SK-N-MC (cell line): ENCODE results near the gene IGF1R.

Source experiments
- DNase-seq: peaks from one replicate; pipeline ENCODE4 v3.0.0-alpha.2; 2011; ENCODE audit warnings: low read depth, low spot score
- H3K27ac ChIP-seq: fragments of 200-600 bp; sonication (generic); 2 replicates; pipeline ENCODE4 v1.5.1; 2016; ENCODE audit warnings: mixed run types
- H3K36me3 ChIP-seq: fragments of 200-600 bp; sonication (generic); 2 replicates; pipeline ENCODE4 v1.6.1; 2017; ENCODE audit warnings: antibody characterized with exemption, low read length, mixed read lengths; ENCODE audit not compliant: insufficient read depth
- H3K4me3 ChIP-seq: fragments of 200-600 bp; sonication (generic); 2 replicates; pipeline ENCODE4 v1.5.1; 2016
- H3K9ac ChIP-seq: fragments of 200-600 bp; sonication (generic); 2 replicates; pipeline ENCODE4 v1.8.0; 2017; ENCODE audit warnings: mixed run types, mixed read lengths; ENCODE audit not compliant: insufficient read length
- H3K9me3 ChIP-seq: fragments of 200-600 bp; sonication (generic); 2 replicates; pipeline ENCODE4 v1.6.1; 2017; ENCODE audit warnings: low read depth, mild to moderate bottlenecking, antibody characterized with exemption, low read length, moderate library complexity, mixed read lengths
- EZH2 ChIP-seq: fragments of 200-600 bp; sonication (generic); IDR thresholded peaks from one replicate; pipeline ENCODE4 v1.6.1; 2017; ENCODE audit warnings: antibody characterized with exemption
- FOXP2 ChIP-seq: optimal IDR thresholded peaks from 2 replicates; pipeline ENCODE3; 2011; ENCODE audit warnings: mild to moderate bottlenecking, moderate library complexity; ENCODE audit not compliant: insufficient read depth; ENCODE audit errors: extremely low read length, control extremely low read depth
- POLR2AphosphoS5 ChIP-seq: IDR thresholded peaks from 2 replicates; pipeline ENCODE4 v1.6.1; 2012; ENCODE audit warnings: mild to moderate bottlenecking, low read depth, low read length, borderline replicate concordance

The IGF1R gene

DNA sequence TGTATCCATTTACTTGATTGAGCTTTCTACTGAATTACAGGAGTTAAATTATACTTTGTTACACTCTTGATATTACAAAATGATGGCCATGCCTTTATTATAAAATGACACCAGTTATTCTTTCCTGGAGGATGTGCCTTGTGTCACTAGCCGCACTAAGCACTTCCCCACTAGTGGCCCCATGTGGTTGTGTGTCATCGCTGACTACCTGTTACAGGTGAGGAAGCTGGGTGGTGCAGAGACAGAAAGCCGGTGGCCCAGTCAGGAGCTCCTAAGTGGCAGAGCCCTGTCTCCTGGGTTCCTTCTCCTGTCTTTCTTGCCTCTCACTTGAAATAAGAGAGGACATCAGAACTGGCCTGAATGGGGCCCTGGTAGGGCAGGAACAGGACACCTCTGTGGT lies 96.8 kb downstream of the IGF1R start:
- Histone ChIP-seq H3K27ac (no peak overlapping the region), H3K9me3 (no peaks in the 10 kb centered on the region), H3K36me3 (no peaks in the 10 kb centered on the region), H3K9ac (no peak overlapping the region), H3K4me3 (no peak overlapping the region)
- TF ChIP-seq FOXP2 (no peak), POLR2AphosphoS5 (no peak), EZH2 (no peak)
- no peak for DNase-seq

DNA sequence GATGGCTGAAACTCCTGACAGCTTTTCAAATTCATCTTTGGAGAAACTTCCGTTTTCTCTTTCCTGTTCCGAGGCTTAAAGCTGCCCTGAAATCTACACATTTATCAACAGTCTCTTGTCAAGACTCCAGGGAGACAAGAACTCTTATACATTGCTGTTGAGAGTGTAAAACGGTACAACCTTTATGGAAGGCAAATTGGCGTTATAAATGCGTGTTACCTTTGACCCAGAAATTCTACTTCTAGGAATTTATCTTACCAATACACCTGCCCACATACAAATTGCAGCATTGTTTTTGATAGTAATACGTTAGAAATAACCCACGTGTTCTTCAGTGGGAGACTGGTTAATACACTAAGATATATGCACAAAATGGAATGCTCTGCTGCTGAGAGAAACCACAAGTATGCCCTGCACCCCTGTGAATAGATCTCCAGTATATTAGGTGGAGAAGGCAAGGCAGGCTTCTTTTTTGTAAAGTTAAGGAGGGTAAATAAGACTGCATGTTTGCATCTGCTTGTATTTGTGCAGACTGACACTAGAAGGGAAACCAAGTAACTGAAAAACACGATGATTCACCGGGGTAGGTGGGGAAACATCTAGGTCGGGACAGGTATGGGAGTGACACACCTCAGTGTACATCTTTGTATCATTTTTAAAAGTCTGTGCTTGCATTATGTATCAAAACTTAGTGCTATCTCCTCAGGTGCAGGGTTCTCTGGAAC lies 97.5 kb downstream of the IGF1R start:
- DNase-seq, result no peak
- Histone ChIP-seq H3K36me3 (no peaks in the 10 kb centered on the region), H3K27ac (no peak overlapping the region), H3K9ac (no peak overlapping the region), H3K9me3 (no peaks in the 10 kb centered on the region), H3K4me3 (no peak overlapping the region)
- TF ChIP-seq POLR2AphosphoS5 (no peak), FOXP2 (no peak), EZH2 (no peak)

DNA sequence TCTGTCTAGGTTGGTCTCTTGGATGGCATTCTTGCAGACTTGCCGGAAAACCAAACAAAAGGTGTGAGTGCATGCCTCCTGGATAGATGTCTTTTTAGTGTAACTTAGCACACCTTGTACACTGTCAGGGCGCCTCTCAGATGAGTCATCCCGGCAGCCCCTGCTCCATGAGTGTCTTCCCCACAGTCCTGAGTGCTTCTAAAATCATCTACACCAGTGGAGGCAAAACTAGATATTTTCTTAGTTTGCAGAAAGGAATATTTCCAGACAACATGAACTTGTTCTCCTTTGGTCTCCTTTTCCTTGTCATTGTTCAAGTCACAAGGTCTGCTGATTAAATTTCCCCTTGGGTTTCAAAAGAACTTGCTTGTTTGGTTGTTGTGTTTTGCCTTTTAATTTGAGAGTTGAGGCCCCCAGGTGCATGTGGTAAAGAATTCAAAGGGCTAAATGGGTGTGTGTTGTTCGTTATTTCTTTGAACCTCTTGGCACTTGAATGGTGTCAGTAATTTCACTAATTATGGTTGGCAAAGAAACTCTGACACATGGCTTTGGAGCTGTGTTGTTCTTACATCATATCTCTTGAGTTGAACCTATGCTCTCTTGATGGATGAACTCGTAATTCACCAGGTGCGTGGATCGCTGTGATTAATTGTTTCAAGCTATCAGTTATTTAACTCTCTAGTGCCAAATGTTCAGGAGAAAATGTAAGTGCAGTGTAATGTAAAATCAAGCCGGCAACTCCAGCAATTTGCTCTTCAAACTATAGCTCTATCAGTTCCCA lies 98.2 kb downstream of the IGF1R start:
- Histone ChIP-seq H3K9me3 (no peaks in the 10 kb centered on the region), H3K36me3 (no peaks in the 10 kb centered on the region), H3K4me3 (no peak overlapping the region), H3K9ac (no peak overlapping the region), H3K27ac (no peak overlapping the region)
- TF ChIP-seq FOXP2 (no peak), POLR2AphosphoS5 (no peak), EZH2 (no peak)
- no peak for DNase-seq

DNA sequence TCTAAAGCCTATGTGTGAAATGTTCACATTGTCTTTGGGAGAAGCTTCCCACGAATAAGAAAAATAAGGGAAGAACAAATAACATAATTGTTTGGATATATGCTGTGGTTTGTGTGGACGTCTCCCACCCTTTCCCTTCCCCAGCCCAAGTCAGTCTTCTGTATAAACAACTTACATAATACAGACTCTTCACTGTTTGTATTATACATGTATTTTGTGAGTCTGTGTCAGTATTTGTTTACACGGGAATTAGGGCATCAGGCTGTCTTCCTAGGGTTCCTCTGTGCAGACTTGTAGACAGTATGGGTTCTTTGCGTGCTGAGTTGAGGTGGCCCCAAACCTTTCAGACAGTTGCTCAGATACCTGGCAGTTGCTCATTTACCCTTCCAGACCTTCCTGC lies 103.4 kb downstream of the IGF1R start:
- Histone ChIP-seq H3K9ac (no peak overlapping the region), H3K27ac (no peak overlapping the region), H3K9me3 (no peaks in the 10 kb centered on the region), H3K36me3 (no peaks in the 10 kb centered on the region), H3K4me3 (no peak overlapping the region)
- TF ChIP-seq POLR2AphosphoS5 (no peak), FOXP2 (no peak), EZH2 (no peak)
- DNase-seq, result no peak

DNA sequence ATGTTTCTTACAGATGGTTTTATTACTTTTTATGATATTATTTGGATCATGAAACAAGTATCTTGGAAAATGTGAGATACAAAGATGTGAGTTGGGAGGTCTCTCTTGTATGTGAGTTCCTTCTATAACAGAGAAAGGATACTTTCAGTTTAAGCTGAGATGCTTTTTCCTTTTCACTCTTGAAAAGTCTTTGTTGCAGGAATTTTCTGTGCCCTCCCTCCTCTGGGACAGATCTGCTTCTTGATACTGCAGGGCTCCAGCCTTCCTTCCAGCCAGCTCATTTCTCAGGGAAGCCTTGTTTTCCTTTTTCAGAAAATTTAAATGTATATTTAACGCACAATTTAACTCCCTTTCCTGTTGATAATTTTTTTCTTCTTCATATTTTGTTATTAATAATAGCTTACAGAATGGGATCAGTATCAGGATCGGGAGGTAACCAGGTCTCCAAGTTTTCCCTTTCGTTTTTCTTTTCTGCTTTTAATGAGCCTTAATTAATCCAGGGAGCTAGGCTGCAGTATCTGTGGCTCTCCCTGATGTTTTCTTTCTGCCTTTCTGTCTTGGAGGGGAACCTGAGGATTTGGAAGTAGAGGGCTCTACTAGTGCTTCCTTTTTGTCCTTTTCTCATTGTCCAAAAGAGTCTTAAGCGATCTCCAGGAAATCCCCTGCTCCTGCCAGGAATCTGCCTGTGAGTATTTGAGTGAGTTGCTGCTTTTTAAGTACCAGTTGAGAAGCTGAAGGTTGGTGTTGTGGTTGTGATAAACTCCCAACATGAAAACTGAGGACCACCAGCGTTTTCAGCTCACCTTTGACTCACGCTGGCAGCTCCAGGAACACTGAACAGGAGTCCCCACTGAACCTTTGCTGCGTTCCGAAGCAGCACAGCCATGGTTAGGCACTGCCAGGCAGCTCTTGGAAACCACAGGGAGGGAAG lies 105.7 kb downstream of the IGF1R start:
- no peak for TF ChIP-seq POLR2AphosphoS5
- no peak for TF ChIP-seq EZH2
- no peak for TF ChIP-seq FOXP2
- no peak for DNase-seq
- H3K9me3 ChIP-seq, result no peaks in the 10 kb centered on the region
- H3K4me3 ChIP-seq, result peak overlapping the region; percentile 36
- H3K9ac ChIP-seq, result peak overlapping the region; percentile 28
- H3K36me3 ChIP-seq, result no peaks in the 10 kb centered on the region
- H3K27ac ChIP-seq, result no peak overlapping the region

DNA sequence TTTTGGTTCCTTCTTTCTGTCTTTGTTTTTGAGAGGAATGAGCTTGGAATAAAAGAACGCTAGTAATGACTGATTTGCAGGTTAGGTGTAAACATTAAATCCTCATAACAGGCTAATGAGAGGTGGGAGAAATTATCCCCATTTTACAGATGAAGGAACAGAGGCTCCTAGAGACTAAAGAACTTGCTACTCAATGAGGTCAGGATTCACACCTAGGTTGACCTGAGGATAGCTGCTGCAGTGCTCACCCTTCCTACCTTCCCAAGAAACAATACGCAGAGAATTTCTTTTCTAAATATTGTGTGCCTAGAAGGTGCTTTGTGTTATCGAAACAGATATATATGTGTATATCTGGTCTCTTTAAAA lies 106.3 kb downstream of the IGF1R start:
- Histone ChIP-seq H3K9ac (no peak overlapping the region), H3K9me3 (no peaks in the 10 kb centered on the region), H3K36me3 (no peaks in the 10 kb centered on the region), H3K4me3 (no peak overlapping the region), H3K27ac (no peak overlapping the region)
- no peak for DNase-seq
- TF ChIP-seq FOXP2, result no peak
- TF ChIP-seq EZH2, result no peak
- no peak for TF ChIP-seq POLR2AphosphoS5

DNA sequence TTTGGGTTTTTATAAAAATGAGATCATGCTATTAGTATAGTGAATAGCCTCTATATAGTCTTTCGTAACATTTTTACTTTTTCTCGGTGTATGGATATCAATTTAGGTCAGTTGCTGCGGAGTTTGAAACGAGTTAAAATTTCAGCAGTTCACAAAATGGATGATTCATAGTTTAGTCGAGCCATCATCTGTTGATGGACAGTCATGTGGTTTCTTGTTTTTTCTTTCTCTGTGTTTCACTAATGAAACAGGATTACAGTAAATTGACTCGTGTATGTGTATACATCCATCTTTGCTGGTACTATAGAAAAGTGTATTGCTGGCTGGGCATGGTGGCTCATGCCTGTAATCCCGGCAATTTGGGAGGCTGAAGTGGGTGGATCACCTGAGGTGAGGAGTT lies 106.8 kb downstream of the IGF1R start:
- no peak overlapping the region for H3K4me3 ChIP-seq
- H3K9me3 ChIP-seq, result no peaks in the 10 kb centered on the region
- TF ChIP-seq EZH2, result no peak
- TF ChIP-seq POLR2AphosphoS5, result no peak
- TF ChIP-seq FOXP2, result no peak
- DNase-seq, result no peak
- no peak overlapping the region for H3K9ac ChIP-seq
- H3K36me3 ChIP-seq, result no peaks in the 10 kb centered on the region
- no peak overlapping the region for H3K27ac ChIP-seq

DNA sequence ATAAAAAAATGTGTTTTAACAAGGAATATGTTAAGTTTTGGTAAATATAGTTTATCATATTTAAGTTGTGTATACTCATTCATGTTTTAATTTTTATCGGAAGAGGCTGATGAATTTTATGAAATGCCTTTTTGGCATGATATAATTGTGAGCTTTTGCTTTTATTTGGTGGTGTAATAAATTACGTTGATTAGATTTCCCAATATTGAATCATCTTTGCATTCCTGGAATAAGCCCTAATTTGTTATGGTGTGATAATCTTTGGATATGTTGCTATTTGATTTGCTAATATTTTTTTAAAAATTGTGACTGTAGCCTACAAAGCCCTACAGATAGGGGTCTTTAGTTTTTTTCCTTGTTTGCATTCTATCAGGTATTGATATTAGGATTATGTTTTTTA lies 107.4 kb downstream of the IGF1R start:
- H3K9me3 ChIP-seq, result no peaks in the 10 kb centered on the region
- peak overlapping the region; percentile 49; the same call in 1 of the 2 replicates for H3K27ac ChIP-seq
- no peak for DNase-seq
- H3K4me3 ChIP-seq, result no peak overlapping the region
- no peak overlapping the region for H3K9ac ChIP-seq
- no peaks in the 10 kb centered on the region for H3K36me3 ChIP-seq
- TF ChIP-seq FOXP2, result no peak
- no peak for TF ChIP-seq POLR2AphosphoS5
- no peak for TF ChIP-seq EZH2
